K562 (cell line): Measurements from ENCODE around the gene SMOC2. TPM values are rescaled to one million over a fixed set of nuclear protein-coding genes. Genes with fewer than 3 reads are reported as not detected.

Source experiments
- ATAC-seq: fragments of 200-7000 bp; cut with Tn5 transposase; 3 replicates; pipeline ENCODE4 v1.9.1; 2020; ENCODE audit warnings: moderate library complexity
- BruUV-seq: library from RNA; stranded (reverse); fragments of 400-500 nt; replicated peaks from 2 replicates; lab custom pipeline; 2021; lab: Mats Ljungman, UMichigan
- CTCF ChIA-PET: fragments of 300-600 bp; formaldehyde crosslinking; extraction: SDS; loops from one replicate; lab custom pipeline; 2021; ENCODE audit warnings: low intra/inter-chr PET ratio; lab: Yijun Ruan, JAX
- POLR2A ChIA-PET: fragments of 300-600, 350-650 bp; sonication (Branson Sonifier 250); formaldehyde crosslinking; extraction: SDS; loops from one replicate; lab custom pipeline; 2021; ENCODE audit warnings: antibody characterized with exemption, inconsistent platforms; lab: Yijun Ruan, JAX
- DNase-seq, 4 experiments: peaks; one replicate each; pipeline versions ENCODE4 v3.0.0 to v3.0.0-alpha.2; 2011 to 2018; ENCODE audit warnings: low spot score in 3 of 4, mixed read lengths in 3 of 4; ENCODE audit errors: extremely low read depth in 1 of 4
- FAIRE-seq: peaks from 2 replicates; lab custom pipeline; 2011; peaks lifted over from hg19 to GRCh38; lab: Jason Lieb, UNC
- H2AFZ ChIP-seq: 2 replicates; pipeline ENCODE4 v1.6.0; 2011; ENCODE audit warnings: low read depth, low read length, control low read depth, inconsistent platforms
- H3K27ac ChIP-seq: fragments of 200-600 bp; 3 replicates; pipeline ENCODE4 v1.8.0; 2011; ENCODE audit warnings: low read depth, mild to moderate bottlenecking, control low read depth, inconsistent platforms, low read length, moderate library complexity, mixed read lengths; ENCODE audit errors: extremely low read depth
- H3K27me3 ChIP-seq, 2 experiments: fragments of 300-600 bp in 1 of 2; 2 replicates in 1 of 2; 3 replicates in 1 of 2; pipeline versions ENCODE4 v1.6.0 to v1.8.0; 2011; ENCODE audit warnings: inconsistent platforms in 2 of 2, low read length in 2 of 2, mild to moderate bottlenecking in 1 of 2, mixed read lengths in 1 of 2, moderate library complexity in 1 of 2; ENCODE audit not compliant: control insufficient read depth in 2 of 2, insufficient read depth in 2 of 2
- H3K36me3 ChIP-seq: fragments of 300-600 bp; 3 replicates; pipeline ENCODE4 v1.8.0; 2011; ENCODE audit warnings: mild to moderate bottlenecking, low read length, inconsistent platforms; ENCODE audit not compliant: control insufficient read depth, insufficient read depth
- H3K4me1 ChIP-seq, 2 experiments: fragments of 200-600 bp in 1 of 2; replicated peaks in 1 of 2; 2 replicates in 1 of 2; 3 replicates in 1 of 2; pipeline versions ENCODE4 v1.5.1 to v1.8.0; 2011; ENCODE audit warnings: inconsistent platforms in 2 of 2, low read length in 2 of 2, mild to moderate bottlenecking in 1 of 2, mixed read lengths in 1 of 2, moderate library complexity in 1 of 2; ENCODE audit not compliant: control insufficient read depth in 2 of 2, insufficient read depth in 2 of 2
- H3K4me2 ChIP-seq: 2 replicates; pipeline ENCODE4 v1.6.1; 2011; ENCODE audit warnings: low read length, control low read depth, inconsistent platforms, mixed read lengths; ENCODE audit not compliant: insufficient read depth
- H3K4me3 ChIP-seq: fragments of 200-600 bp; sonication (generic), shearing (Covaris generic); 2 replicates; pipeline ENCODE4 v1.5.1; 2016; ENCODE audit warnings: control low read depth, inconsistent platforms
- H3K79me2 ChIP-seq: fragments of 200-600 bp; 3 replicates; pipeline ENCODE4 v1.8.0; 2011; ENCODE audit warnings: low read length, inconsistent platforms; ENCODE audit not compliant: control insufficient read depth, insufficient read depth
- H3K9ac ChIP-seq, 2 experiments: 2 replicates each; pipeline versions ENCODE4 v1.6.0 to v1.6.1; 2011; ENCODE audit warnings: low read depth in 2 of 2, low read length in 2 of 2, control low read depth in 1 of 2, inconsistent platforms in 1 of 2, mild to moderate bottlenecking in 1 of 2, mixed read lengths in 1 of 2; ENCODE audit not compliant: insufficient read depth in 1 of 2
- H3K9me1 ChIP-seq: one replicate; pipeline ENCODE4 v1.6.0; 2011; ENCODE audit warnings: inconsistent platforms, mild to moderate bottlenecking, low read length, moderate library complexity; ENCODE audit not compliant: control insufficient read depth, insufficient read depth
- H3K9me3 ChIP-seq: replicated peaks from 2 replicates; pipeline ENCODE4 v1.5.1; 2011; ENCODE audit warnings: low read depth, low read length, inconsistent platforms; ENCODE audit not compliant: control insufficient read depth, insufficient read depth
- H4K20me1 ChIP-seq: replicated peaks from 2 replicates; pipeline ENCODE4 v1.6.1; 2011; ENCODE audit warnings: low read length, inconsistent platforms, mixed read lengths; ENCODE audit not compliant: control insufficient read depth, insufficient read depth
- SPI1 ChIP-seq: IDR thresholded peaks from 2 replicates; pipeline ENCODE4 v1.6.1; 2011; ENCODE audit warnings: low read depth, low read length, control low read depth, borderline replicate concordance
- TBL1XR1 ChIP-seq, 2 experiments: IDR thresholded peaks; 2 replicates each; pipeline ENCODE4 v1.6.1; 2012; ENCODE audit warnings: improper control_type of control experiment in 2 of 2, low read length in 2 of 2, mild to moderate bottlenecking in 1 of 2
- TCF7L2 ChIP-seq: fragments of 150-350 bp; IDR thresholded peaks from 2 replicates; pipeline ENCODE4 v1.6.1; 2016; ENCODE audit warnings: low read depth, mild to moderate bottlenecking, low read length, moderate library complexity
- ZFP30 ChIP-seq: fragments of 250-450 bp; sonication (Bioruptor Pico); IDR thresholded peaks from 2 replicates; pipeline ENCODE4 v1.8.0; 2022; ENCODE audit warnings: moderate library complexity, mild to moderate bottlenecking, inconsistent platforms, borderline replicate concordance
- ZNF551 ChIP-seq: fragments of 250-450 bp; sonication (Bioruptor Pico); IDR thresholded peaks from 2 replicates; pipeline ENCODE4 v1.5.0; 2021; ENCODE audit warnings: mild to moderate bottlenecking, moderate library complexity
- WGBS: fragments of 100-300 bp; shearing (Covaris generic); methylation state at CpG from one replicate; pipeline ENCODE4 v1.1.6; 2016; ENCODE audit warnings: low coverage, mixed read lengths; ENCODE audit not compliant: insufficient coverage; ENCODE audit errors: missing lambda C conversion rate; 5-methylcytosine and 5-hydroxymethylcytosine counted together
- in situ Hi-C: fragments of 300-500 bp; cut with MboI; formaldehyde crosslinking; loops from 4 replicates; pipeline ENCODE4 v1.15.0; 2018; ENCODE audit warnings: inconsistent platforms, mixed read lengths
- intact Hi-C: fragments of 100-400 bp; cut with micrococcal nuclease; formaldehyde crosslinking; loops from 2 replicates; pipeline ENCODE4 v1.14.2; 2022
- polyA plus RNA-seq, 8 experiments: library from polyadenylated mRNA; depleted of rRNA in 4 of 8; stranded (reverse) in 5 of 8; unstranded in 3 of 8; fragments of >200 nt; fragmentation: Nextera tagmentation in 2 of 8; fragmentation: Illumina TruSeq in 1 of 8; extraction: Ambion mirVana in 2 of 8; extraction: Trizol in 1 of 8; gene quantifications; 2 replicates each; pipeline versions ENCODE4 v1.2.1 to v1.2.3, GENCODE V29; 2011 to 2014; ENCODE audit warnings: inconsistent platforms in 1 of 8, missing spikeins in 1 of 8
- total RNA-seq, 7 experiments: library from RNA; depleted of rRNA in 6 of 7; stranded (reverse); fragments of >200 nt in 6 of 7; fragmentation: Illumina TruSeq in 2 of 7; extraction: Trizol in 2 of 7; gene quantifications; 2 replicates each; pipeline versions ENCODE4 v1.2.1 to v1.2.3, GENCODE V29; 2011 to 2021; ENCODE audit warnings: low replicate concordance in 1 of 7
- TF ChIP-seq, protein P1 (sequence below): sonication (generic); formaldehyde crosslinking; IDR thresholded peaks from 2 replicates; pipeline ENCODE4 v1.8.1; 2023; ENCODE audit warnings: mild to moderate bottlenecking, missing genetic modification reagents, moderate library complexity
- TF ChIP-seq, protein P2 (sequence below): fragments of 250-450 bp; sonication (Bioruptor Pico); IDR thresholded peaks from 2 replicates; pipeline ENCODE4 v1.4.0; 2020
- TF ChIP-seq, protein P3 (sequence below): fragments of 250-450 bp; sonication (Bioruptor Pico); IDR thresholded peaks from 2 replicates; pipeline ENCODE4 v1.4.0; 2020
- TF ChIP-seq, protein P4 (sequence below): fragments of 450-650 bp; IDR thresholded peaks from 2 replicates; pipeline ENCODE4 v1.6.1; 2016; ENCODE audit warnings: borderline replicate concordance
- TF ChIP-seq, protein P5 (sequence below): fragments of 450-650 bp; IDR thresholded peaks from 2 replicates; pipeline ENCODE4 v1.6.1; 2014; ENCODE audit warnings: low read depth, mild to moderate bottlenecking, moderate library complexity, borderline replicate concordance

SMOC2 gene
- total and polyA plus RNA-seq, 9 of the 15 experiments (the other 6 are each of a cell fraction or from before 2014, with no cell fraction given) = 0.45 to 2.3 (median 1.1) TPM

DNA sequence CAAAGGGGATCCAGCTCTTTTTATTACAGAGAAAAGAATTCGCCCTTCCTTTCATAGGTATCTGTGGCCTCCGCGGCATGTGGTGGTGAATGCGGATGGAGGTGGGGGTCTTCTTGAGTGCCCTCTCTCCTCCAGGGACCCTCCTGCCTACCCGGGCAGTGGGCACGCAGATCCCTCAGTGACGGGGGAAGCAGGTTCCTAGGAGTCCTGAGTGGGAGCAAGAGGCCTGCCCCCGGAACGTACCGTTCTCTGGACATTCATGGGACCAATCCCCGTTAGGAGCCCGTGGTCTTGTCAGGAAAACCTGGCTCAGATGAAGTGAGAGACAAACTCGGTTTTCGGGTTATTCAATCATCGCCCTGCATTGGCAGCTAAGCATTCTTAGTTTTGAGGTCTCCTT is 56.4 kb downstream of the SMOC2 start:
- no peaks in the 10 kb centered on the region for H3K79me2 ChIP-seq
- no TSS peak for BruUV-seq
- 12% methylated on average over 15 of the region's 15 CpGs for whole genome bisulfite sequencing
- in situ Hi-C loops (no loop called here), intact Hi-C loops (no loop called here)
- H3K4me1 ChIP-seq = peaks cover 0 to 13% of the 10 kb centered on the region in 2 experiments; a peak in 1 of 5 replicates
- FAIRE-seq (no peak), DNase-seq (no peak), ATAC-seq (no peak)
- H3K9me1 ChIP-seq = peaks cover 3% of the 10 kb centered on the region
- H2AFZ ChIP-seq = no peak overlapping the region
- no peak overlapping the region for H3K27ac ChIP-seq
- H4K20me1 ChIP-seq = peaks cover 11% of the 10 kb centered on the region; the same call in 1 of the 2 replicates
- peaks cover 3 to 35% of the 10 kb centered on the region in 2 experiments; a peak in 3 of 5 replicates for H3K27me3 ChIP-seq
- H3K9ac ChIP-seq = no peak overlapping the region
- H3K9me3 ChIP-seq = no peaks in the 10 kb centered on the region
- H3K36me3 ChIP-seq = no peaks in the 10 kb centered on the region
- no peak overlapping the region for H3K4me3 ChIP-seq
- ChIA-PET POLR2A (no interaction called here), CTCF (no interaction called here)
- H3K4me2 ChIP-seq = no peak overlapping the region
- TF ChIP-seq TBL1XR1 (IDR thresholded peaks at IDR 0.05; ENCODE audit: low read length in 2 of 2) (no peak), ZNF551 (CRISPR knock-in tag) (no peak), TCF7L2 (no peak), ZFP30 (CRISPR knock-in tag) (no peak), SPI1 (no peak)
- TF ChIP-seq, protein P1, sequence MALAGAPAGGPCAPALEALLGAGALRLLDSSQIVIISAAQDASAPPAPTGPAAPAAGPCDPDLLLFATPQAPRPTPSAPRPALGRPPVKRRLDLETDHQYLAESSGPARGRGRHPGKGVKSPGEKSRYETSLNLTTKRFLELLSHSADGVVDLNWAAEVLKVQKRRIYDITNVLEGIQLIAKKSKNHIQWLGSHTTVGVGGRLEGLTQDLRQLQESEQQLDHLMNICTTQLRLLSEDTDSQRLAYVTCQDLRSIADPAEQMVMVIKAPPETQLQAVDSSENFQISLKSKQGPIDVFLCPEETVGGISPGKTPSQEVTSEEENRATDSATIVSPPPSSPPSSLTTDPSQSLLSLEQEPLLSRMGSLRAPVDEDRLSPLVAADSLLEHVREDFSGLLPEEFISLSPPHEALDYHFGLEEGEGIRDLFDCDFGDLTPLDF (CRISPR knock-in tag) = no peak
- TF ChIP-seq, protein P2, sequence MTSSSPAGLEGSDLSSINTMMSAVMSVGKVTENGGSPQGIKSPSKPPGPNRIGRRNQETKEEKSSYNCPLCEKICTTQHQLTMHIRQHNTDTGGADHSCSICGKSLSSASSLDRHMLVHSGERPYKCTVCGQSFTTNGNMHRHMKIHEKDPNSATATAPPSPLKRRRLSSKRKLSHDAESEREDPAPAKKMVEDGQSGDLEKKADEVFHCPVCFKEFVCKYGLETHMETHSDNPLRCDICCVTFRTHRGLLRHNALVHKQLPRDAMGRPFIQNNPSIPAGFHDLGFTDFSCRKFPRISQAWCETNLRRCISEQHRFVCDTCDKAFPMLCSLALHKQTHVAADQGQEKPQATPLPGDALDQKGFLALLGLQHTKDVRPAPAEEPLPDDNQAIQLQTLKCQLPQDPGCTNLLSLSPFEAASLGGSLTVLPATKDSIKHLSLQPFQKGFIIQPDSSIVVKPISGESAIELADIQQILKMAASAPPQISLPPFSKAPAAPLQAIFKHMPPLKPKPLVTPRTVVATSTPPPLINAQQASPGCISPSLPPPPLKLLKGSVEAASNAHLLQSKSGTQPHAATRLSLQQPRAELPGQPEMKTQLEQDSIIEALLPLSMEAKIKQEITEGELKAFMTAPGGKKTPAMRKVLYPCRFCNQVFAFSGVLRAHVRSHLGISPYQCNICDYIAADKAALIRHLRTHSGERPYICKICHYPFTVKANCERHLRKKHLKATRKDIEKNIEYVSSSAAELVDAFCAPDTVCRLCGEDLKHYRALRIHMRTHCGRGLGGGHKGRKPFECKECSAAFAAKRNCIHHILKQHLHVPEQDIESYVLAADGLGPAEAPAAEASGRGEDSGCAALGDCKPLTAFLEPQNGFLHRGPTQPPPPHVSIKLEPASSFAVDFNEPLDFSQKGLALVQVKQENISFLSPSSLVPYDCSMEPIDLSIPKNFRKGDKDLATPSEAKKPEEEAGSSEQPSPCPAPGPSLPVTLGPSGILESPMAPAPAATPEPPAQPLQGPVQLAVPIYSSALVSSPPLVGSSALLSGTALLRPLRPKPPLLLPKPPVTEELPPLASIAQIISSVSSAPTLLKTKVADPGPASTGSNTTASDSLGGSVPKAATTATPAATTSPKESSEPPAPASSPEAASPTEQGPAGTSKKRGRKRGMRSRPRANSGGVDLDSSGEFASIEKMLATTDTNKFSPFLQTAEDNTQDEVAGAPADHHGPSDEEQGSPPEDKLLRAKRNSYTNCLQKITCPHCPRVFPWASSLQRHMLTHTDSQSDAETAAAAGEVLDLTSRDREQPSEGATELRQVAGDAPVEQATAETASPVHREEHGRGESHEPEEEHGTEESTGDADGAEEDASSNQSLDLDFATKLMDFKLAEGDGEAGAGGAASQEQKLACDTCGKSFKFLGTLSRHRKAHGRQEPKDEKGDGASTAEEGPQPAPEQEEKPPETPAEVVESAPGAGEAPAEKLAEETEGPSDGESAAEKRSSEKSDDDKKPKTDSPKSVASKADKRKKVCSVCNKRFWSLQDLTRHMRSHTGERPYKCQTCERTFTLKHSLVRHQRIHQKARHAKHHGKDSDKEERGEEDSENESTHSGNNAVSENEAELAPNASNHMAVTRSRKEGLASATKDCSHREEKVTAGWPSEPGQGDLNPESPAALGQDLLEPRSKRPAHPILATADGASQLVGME = no peak
- TF ChIP-seq, protein P3, sequence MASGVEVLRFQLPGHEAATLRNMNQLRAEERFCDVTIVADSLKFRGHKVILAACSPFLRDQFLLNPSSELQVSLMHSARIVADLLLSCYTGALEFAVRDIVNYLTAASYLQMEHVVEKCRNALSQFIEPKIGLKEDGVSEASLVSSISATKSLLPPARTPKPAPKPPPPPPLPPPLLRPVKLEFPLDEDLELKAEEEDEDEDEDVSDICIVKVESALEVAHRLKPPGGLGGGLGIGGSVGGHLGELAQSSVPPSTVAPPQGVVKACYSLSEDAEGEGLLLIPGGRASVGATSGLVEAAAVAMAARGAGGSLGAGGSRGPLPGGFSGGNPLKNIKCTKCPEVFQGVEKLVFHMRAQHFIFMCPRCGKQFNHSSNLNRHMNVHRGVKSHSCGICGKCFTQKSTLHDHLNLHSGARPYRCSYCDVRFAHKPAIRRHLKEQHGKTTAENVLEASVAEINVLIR (CRISPR knock-in tag) = no peak
- TF ChIP-seq, protein P4, sequence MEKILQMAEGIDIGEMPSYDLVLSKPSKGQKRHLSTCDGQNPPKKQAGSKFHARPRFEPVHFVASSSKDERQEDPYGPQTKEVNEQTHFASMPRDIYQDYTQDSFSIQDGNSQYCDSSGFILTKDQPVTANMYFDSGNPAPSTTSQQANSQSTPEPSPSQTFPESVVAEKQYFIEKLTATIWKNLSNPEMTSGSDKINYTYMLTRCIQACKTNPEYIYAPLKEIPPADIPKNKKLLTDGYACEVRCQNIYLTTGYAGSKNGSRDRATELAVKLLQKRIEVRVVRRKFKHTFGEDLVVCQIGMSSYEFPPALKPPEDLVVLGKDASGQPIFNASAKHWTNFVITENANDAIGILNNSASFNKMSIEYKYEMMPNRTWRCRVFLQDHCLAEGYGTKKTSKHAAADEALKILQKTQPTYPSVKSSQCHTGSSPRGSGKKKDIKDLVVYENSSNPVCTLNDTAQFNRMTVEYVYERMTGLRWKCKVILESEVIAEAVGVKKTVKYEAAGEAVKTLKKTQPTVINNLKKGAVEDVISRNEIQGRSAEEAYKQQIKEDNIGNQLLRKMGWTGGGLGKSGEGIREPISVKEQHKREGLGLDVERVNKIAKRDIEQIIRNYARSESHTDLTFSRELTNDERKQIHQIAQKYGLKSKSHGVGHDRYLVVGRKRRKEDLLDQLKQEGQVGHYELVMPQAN = no peak
- TF ChIP-seq, protein P5, sequence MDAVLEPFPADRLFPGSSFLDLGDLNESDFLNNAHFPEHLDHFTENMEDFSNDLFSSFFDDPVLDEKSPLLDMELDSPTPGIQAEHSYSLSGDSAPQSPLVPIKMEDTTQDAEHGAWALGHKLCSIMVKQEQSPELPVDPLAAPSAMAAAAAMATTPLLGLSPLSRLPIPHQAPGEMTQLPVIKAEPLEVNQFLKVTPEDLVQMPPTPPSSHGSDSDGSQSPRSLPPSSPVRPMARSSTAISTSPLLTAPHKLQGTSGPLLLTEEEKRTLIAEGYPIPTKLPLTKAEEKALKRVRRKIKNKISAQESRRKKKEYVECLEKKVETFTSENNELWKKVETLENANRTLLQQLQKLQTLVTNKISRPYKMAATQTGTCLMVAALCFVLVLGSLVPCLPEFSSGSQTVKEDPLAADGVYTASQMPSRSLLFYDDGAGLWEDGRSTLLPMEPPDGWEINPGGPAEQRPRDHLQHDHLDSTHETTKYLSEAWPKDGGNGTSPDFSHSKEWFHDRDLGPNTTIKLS = no peak
